HG02571 (cell line): ENCODE data around the gene SPRY1.

ENCODE experiments used
- ATAC-seq: cut with Tn5 transposase; IDR thresholded peaks from one replicate; pipeline ENCODE4 v1.9.1; 2021; ENCODE audit warnings: mild to moderate bottlenecking, moderate library complexity; ENCODE audit not compliant: unreplicated experiment

The SPRY1 gene

GRCh38 chr4:123408471-123409084, 12.0 kb downstream of the SPRY1 start:
- ATAC-seq: no peak

DNA sequence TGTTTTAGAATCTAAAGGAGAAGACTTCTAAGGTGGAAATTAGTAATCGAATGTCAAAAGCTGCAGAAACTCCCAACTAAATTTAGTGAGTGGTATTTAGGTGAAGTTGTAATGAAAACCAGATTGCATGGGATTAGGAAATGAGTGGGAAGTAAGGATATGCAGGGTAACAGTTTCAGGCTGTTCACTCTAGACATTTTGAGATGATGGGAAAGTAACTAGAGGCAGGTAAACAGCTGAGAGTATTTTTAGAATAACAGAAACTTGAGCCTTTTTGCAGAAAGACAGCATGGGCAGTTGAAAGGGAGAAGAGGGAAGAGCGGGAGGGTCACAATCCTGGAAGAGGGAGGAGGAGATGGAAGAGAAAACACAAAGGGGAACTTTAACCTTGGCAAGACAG, 12.7 kb downstream of the SPRY1 start:
- ATAC-seq: no peak

GRCh38 chr4:123411514-123411913, 14.9 kb downstream of the SPRY1 start:
- ATAC-seq: no peak

- ATAC-seq: peak; percentile 81
These were observed 15.5 kb downstream of the SPRY1 start for GRCh38 chr4:123412091-123412505.

DNA sequence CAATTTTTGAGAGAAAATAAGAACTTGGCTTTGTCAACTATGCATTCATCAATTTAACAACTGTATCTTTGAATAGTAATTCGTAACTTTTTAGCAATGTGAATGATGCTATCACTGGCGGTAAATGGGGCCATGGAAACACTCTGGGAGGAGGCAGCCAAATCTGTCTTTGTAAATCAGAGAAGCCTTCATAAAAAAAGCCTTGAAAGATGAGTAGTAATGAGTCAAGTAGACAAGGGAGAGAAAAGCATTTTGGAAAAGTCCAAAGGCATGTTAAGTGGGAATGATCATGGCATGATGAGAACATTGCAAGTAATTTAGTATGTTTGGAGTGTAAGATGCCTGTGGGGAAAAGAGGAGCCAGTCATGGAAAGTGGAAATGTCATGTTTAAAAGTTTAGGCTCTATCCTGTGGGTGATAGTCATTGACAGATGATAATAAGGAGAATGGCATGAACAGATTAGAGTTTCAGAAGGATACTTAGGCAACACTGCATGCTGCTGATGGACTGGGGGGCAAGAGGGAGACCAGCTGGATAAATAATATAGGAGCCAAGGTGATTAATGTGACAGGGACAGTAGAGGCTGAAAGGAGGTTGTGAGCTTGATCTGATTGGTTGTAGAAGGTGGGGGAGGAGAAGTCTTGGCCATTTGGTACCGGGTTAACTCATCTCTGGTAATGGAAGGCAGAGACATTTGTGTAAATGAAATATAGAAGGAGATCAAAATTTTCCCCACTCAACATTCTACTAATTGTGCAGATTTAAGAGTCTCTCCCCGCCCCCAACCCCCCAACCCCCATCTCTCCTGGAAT, 16.3 kb downstream of the SPRY1 start:
- ATAC-seq: no peak

- ATAC-seq: no peak
These were observed 19.0 kb downstream of the SPRY1 start for GRCh38 chr4:123415576-123415975.

- no peak for ATAC-seq
These were observed 19.4 kb downstream of the SPRY1 start for GRCh38 chr4:123415977-123416376.

- ATAC-seq: no peak
These were observed 21.2 kb downstream of the SPRY1 start for GRCh38 chr4:123417813-123418212.

DNA sequence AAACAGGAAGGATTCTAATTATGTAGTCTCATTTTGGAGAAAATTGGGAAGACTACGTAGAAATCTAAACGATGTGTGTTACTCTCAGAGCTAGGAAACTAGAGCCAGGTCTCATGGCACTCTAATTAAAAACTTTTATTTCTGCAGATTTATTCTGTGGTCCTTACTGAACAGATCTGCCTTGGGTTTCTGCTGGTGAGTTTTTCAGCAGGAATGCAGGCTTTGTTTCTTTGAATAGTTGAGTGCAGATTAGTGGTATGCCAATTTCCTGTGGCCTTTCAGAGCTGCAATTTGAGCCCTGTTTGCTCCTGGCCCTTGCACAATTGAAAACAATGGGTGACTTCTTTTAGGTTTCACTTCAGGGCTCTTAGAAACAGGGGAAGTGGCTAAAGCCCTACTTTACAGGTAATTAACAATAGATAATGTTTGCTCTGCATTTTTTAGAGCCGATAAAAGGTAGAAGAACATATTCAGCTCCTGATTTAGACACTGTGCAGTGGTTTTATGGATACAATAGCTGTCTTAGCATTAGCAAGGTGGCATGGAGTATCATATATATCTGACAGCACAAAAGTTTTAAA, 21.8 kb downstream of the SPRY1 start:
- peak; percentile 59 for ATAC-seq

- ATAC-seq: no peak
These were observed 23.5 kb downstream of the SPRY1 start for GRCh38 chr4:123419885-123420755.

DNA sequence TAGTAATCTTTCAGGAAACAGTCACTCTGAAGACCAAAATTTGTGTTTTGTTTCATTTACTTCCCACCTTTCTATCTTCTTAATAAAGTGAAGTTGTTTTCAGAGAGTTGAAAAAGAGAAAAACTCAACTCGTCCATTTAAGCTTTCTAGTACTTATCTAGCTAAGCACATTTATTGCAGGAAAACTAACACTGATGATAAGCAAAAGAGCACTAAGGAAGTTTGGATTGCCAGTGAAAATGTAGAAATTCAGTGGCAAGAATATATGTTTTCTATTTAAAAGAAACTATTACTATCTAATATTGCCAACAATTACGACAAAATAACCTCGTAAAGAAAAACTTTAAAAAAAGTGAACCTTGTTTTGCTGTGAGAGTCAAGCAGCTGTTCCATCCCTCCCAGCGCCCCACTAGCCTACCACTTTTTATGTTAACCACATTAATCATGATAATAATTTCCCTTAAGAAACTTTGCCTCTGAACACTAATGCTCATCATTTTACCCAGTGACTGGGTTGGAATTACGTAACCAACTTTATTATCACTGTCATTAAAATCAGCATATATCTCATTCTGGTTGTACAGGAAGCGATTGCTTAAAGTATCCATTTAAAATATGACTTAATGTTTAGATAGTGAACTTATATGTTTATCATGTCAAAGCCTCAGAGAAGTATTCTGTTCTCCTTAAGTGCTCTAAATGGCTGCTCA, 24.8 kb downstream of the SPRY1 start:
- ATAC-seq: no peak

- ATAC-seq: no peak
These were observed 25.6 kb downstream of the SPRY1 start for GRCh38 chr4:123421937-123422781.

DNA sequence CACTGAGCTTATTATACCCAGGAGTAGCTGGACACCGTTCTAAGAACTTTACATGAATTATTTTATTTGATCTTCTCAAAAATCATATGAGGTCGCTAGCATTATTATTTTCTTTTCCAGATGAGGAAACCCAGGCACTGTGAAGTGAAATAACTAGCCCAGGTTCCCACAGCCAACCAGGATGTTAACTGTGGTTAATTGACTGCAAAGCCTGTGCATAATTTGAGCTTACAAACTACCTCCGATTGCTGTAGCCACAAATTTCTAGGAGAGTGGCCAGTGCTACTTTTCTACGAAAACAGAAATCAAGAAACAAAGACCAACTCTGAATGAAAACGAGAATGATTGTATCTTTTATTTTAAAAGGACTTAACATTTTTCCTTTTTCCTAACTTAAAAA, 27.2 kb downstream of the SPRY1 start:
- ATAC-seq: no peak

DNA sequence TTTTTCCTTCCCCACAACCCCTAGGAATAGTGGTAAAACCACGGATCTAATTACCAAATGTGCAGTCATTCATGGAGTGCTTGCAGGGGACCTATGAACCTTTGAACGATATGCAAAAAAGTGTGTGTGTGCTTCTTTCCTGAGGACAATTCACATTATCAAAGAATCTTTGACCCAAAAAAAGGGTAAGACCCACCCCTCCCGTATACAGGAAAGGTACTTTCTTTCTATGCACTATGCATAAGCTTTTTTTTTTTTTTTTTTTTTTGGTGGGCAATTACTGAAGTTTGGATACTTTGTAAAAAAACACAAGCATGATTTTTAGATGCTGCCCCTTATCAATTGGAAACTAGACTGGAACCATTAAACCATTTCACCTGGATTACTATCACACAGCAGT, 31.4 kb downstream of the SPRY1 start:
- ATAC-seq: no peak

- no peak for ATAC-seq
These were observed 33.4 kb downstream of the SPRY1 start for GRCh38 chr4:123430031-123430430.

DNA sequence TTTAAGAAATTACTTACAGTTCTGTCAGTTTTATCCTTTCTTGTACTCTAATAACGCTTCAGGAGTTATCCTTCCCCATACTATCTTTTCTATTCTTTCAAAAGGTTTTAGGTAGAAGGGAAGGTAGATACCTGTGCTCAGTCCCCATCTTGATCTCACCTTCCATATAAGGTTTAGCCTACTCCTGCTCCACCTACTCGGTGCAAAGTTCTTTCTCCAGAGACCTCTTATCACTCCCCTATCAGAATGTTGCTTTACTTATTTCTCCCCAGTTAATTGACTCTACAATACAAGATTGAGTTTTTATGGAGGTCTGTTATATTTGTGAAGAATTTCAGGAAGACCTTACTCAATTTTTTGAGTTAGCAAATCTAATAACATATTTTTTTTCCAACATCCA, 33.9 kb downstream of the SPRY1 start:
- ATAC-seq: no peak

DNA sequence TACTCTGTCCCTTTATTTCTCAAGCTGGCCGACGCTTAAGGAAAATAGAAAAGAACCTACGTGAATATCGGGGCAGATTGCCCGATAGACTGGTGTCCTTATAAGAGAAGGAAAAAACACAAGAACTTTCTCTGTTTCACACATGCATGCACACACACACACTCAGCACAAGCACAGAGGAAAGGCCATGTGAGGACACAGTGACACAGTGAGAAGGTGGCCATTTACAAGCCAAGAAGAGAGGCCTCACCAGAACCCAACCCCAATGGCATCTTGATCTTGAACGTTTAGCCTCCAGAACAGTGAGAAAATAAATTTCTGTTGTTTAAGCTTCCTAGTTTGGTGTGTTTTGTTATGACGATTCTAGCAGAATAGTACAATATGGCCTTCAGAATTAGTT, 37.0 kb downstream of the SPRY1 start:
- no peak for ATAC-seq

GRCh38 chr4:123433976-123434375, 37.4 kb downstream of the SPRY1 start:
- no peak for ATAC-seq

DNA sequence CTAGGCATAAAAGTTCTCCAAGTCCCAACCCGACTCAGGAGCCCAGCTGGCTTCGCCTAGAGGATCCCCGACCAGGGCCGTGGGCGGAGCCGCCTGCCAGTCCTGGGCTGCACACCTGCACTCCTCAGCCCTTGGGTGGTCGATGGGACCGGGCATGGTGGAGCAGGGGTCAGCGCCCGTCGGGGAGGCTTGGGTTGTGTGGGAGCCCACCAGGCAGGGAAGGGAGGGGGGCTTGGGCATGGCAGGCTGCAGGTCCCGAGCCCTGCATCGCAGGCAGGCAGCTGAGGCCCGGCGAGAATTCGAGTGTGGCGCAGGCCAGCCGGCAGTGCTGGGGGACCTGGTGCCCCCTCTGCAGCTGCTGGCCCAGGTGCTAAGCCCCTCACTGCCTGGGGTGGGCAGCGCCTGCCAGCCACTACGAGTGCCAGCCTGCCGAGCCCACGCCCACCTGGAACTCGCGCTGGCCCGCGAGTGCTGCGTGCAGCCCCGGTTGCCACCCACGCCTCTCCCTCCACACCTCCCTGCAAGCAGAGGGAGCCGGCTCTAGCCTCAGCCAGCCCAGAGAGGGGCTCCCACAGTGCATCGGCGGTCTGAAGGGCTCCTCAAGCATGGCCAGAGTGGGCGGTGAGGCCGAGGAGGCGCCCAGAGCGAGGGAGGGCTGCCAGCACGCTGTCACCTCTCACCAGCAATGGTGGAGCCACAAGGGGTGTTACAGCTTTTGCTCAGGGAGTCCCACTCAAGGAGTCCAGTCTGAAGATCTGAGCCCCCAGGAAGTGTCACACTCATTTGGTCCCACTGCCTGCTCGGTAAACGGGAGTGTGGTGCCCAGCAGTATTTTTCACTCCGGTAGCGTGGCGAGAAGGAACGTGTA, 38.9 kb downstream of the SPRY1 start:
- ATAC-seq: no peak
